DOHH2 (cell line): ENCODE measurements around the gene ATP5F1D.
A peak's percentile ranks its signal among the peaks of the same experiment; 100 is the strongest.
"Not testable (repeated sequence)": the region's sequence is repeated elsewhere in the genome, so short reads cannot be mapped to it uniquely, and the experiment has no call there.

Experiments used
- H3F3A ChIP-seq: fragments of 200-600 bp; sonication (generic), shearing (Covaris generic); 2 replicates; pipeline ENCODE4 v1.6.0; 2016; ENCODE audit warnings: antibody characterized with exemption, mild to moderate bottlenecking; ENCODE audit not compliant: control insufficient read depth, insufficient read depth
- H3K27ac ChIP-seq: fragments of 200-600 bp; sonication (generic); 2 replicates; pipeline ENCODE4 v1.5.1; 2014; ENCODE audit warnings: low read depth, mild to moderate bottlenecking, low read length, moderate library complexity
- H3K27me3 ChIP-seq: fragments of 200-600 bp; sonication (generic); 2 replicates; pipeline ENCODE4 v1.6.1; 2014; ENCODE audit warnings: mild to moderate bottlenecking, low read length, mixed read lengths; ENCODE audit not compliant: control insufficient read depth
- H3K36me3 ChIP-seq: fragments of 200-600 bp; sonication (generic); 2 replicates; pipeline ENCODE4 v1.6.1; 2014; ENCODE audit warnings: mild to moderate bottlenecking, low read length, moderate library complexity, mixed read lengths; ENCODE audit not compliant: control insufficient read depth
- H3K4me1 ChIP-seq: fragments of 200-600 bp; sonication (generic); 2 replicates; pipeline ENCODE4 v1.6.1; 2014; ENCODE audit warnings: mild to moderate bottlenecking, low read length, mixed read lengths; ENCODE audit not compliant: control insufficient read depth
- H3K4me2 ChIP-seq: fragments of 200-600 bp; sonication (generic); 2 replicates; pipeline ENCODE4 v1.6.0; 2014; ENCODE audit warnings: mild to moderate bottlenecking, low read length, moderate library complexity
- H3K4me3 ChIP-seq: fragments of 200-600 bp; sonication (generic); 2 replicates; pipeline ENCODE4 v1.5.1; 2014; ENCODE audit warnings: mild to moderate bottlenecking, low read length, mixed read lengths
- H3K79me2 ChIP-seq: fragments of 200-600 bp; sonication (generic); 2 replicates; pipeline ENCODE4 v1.6.1; 2014; ENCODE audit warnings: mild to moderate bottlenecking, low read length, mixed read lengths; ENCODE audit not compliant: control insufficient read depth
- H3K9me2 ChIP-seq: fragments of 200-600 bp; sonication (generic); replicated peaks from 2 replicates; pipeline ENCODE4 v1.6.1; 2014; ENCODE audit warnings: mild to moderate bottlenecking, low read length, mixed read lengths; ENCODE audit not compliant: control insufficient read depth
- H3K9me3 ChIP-seq: fragments of 200-600 bp; sonication (generic); 2 replicates; pipeline ENCODE4 v1.6.1; 2014; ENCODE audit warnings: antibody characterized with exemption, low read length, mixed read lengths; ENCODE audit not compliant: control insufficient read depth, insufficient read depth
- H4K20me1 ChIP-seq: fragments of 200-600 bp; sonication (generic); 2 replicates; pipeline ENCODE4 v1.6.0; 2014; ENCODE audit warnings: low read depth, mild to moderate bottlenecking, antibody characterized with exemption, low read length, moderate library complexity; ENCODE audit not compliant: control insufficient read depth, insufficient read depth
- EZH2phosphoT487 ChIP-seq: fragments of 200-600 bp; sonication (generic); IDR thresholded peaks from 2 replicates; pipeline ENCODE4 v1.6.1; 2017; ENCODE audit warnings: borderline replicate concordance, mild to moderate bottlenecking, antibody characterized with exemption, low read length, moderate library complexity, mixed read lengths
- TF ChIP-seq, protein P1 (sequence below): fragments of 200-600 bp; sonication (generic); IDR thresholded peaks from one replicate; pipeline ENCODE4 v1.5.1; 2014; ENCODE audit warnings: antibody characterized with exemption, mild to moderate bottlenecking, low read depth, low read length; ENCODE audit not compliant: poor library complexity, severe bottlenecking

Gene ATP5F1D

GRCh38 chr19:1206150-1206863 lies 35.2 kb upstream of the ATP5F1D start:
- Histone ChIP-seq H3K27me3 (no peaks in the 10 kb centered on the region), H3K27ac (peak overlapping the region; percentile 62), H3K4me3 (peak overlapping the region; percentile 88), H3K4me2 (peak overlapping the region; percentile 80), H3K9me3 (no peaks in the 10 kb centered on the region), H3F3A (no peaks in the 10 kb centered on the region), H3K79me2 (peaks cover 53% of the 10 kb centered on the region), H3K9me2 (no peaks in the 10 kb centered on the region), H3K36me3 (peaks cover 29% of the 10 kb centered on the region), H3K4me1 (peaks cover 22% of the 10 kb centered on the region), H4K20me1 (peaks cover 1% of the 10 kb centered on the region; the same call in 1 of the 2 replicates)
- TF ChIP-seq, protein P1, sequence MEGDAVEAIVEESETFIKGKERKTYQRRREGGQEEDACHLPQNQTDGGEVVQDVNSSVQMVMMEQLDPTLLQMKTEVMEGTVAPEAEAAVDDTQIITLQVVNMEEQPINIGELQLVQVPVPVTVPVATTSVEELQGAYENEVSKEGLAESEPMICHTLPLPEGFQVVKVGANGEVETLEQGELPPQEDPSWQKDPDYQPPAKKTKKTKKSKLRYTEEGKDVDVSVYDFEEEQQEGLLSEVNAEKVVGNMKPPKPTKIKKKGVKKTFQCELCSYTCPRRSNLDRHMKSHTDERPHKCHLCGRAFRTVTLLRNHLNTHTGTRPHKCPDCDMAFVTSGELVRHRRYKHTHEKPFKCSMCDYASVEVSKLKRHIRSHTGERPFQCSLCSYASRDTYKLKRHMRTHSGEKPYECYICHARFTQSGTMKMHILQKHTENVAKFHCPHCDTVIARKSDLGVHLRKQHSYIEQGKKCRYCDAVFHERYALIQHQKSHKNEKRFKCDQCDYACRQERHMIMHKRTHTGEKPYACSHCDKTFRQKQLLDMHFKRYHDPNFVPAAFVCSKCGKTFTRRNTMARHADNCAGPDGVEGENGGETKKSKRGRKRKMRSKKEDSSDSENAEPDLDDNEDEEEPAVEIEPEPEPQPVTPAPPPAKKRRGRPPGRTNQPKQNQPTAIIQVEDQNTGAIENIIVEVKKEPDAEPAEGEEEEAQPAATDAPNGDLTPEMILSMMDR = no peak
- no peak for TF ChIP-seq EZH2phosphoT487

DNA sequence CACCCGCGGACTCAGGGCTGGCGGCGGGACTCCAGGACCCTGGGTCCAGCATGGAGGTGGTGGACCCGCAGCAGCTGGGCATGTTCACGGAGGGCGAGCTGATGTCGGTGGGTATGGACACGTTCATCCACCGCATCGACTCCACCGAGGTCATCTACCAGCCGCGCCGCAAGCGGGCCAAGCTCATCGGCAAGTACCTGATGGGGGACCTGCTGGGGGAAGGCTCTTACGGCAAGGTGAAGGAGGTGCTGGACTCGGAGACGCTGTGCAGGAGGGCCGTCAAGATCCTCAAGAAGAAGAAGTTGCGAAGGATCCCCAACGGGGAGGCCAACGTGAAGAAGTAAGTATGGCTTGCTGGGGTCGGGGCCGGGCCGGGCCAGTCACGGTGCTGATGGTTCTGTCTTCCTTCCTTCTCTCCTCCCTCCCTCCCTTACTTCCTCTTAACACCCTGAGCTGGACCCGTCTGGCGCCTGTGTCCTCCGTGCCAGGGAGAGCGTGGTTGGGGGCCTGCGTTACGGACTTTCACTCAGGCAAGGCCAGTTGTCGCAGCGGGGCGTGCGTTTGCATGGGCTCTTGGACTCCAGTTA lies 34.6 kb upstream of the ATP5F1D start:
- TF ChIP-seq, protein P1 = no peak
- TF ChIP-seq EZH2phosphoT487 = no peak
- Histone ChIP-seq H3K79me2 (peaks cover 60% of the 10 kb centered on the region), H3K9me3 (no peaks in the 10 kb centered on the region), H3K27ac (peak overlapping the region; percentile 62), H3K36me3 (peaks cover 36% of the 10 kb centered on the region), H3K27me3 (no peaks in the 10 kb centered on the region), H3K4me1 (peaks cover 22% of the 10 kb centered on the region), H3K4me3 (peak overlapping the region; percentile 88), H3K9me2 (no peaks in the 10 kb centered on the region), H4K20me1 (peaks cover 6% of the 10 kb centered on the region; the same call in 1 of the 2 replicates), H3F3A (no peaks in the 10 kb centered on the region), H3K4me2 (peak overlapping the region; percentile 80)

- H3K27me3 ChIP-seq, H3K27ac ChIP-seq, H3K9me2 ChIP-seq, H4K20me1 ChIP-seq, H3F3A ChIP-seq, H3K9me3 ChIP-seq: not testable (repeated sequence)
- Histone ChIP-seq H3K79me2 (peaks cover 78% of the 10 kb centered on the region), H3K4me2 (peak overlapping the region; percentile 80), H3K4me3 (0 out of 2 replicates have a peak overlapping the region, but pooled peaks have one; percentile 22), H3K4me1 (peaks cover 23% of the 10 kb centered on the region), H3K36me3 (peaks cover 43% of the 10 kb centered on the region)
These were observed 32.7 kb upstream of the ATP5F1D start for GRCh38 chr19:1208830-1209229.

DNA sequence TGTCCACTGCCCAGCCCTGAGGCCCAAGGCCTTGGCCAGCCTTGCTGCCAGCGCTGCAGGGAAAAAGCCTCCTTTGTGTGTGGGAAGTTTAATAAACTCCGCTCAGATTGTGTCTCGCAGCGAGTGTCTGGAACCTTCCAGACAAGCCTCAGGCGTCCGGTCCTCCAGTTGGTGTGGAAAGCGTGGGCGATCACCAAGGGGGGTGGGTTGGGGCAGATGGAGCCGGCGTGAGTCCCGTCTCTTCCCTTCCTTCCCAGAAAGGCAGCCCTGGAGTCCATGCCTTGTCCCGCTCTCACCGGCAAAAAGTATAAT lies 31.4 kb upstream of the ATP5F1D start:
- H3K36me3 ChIP-seq = peaks cover 50% of the 10 kb centered on the region
- H3K27ac ChIP-seq = no peak overlapping the region
- no peaks in the 10 kb centered on the region for H3K9me2 ChIP-seq
- H3K9me3 ChIP-seq = no peaks in the 10 kb centered on the region
- no peaks in the 10 kb centered on the region for H3K27me3 ChIP-seq
- H3F3A ChIP-seq = no peaks in the 10 kb centered on the region
- H3K4me3 ChIP-seq = no peak overlapping the region
- peak overlapping the region; percentile 1; the same call in 1 of the 2 replicates for H3K4me2 ChIP-seq
- peaks cover 91% of the 10 kb centered on the region for H3K79me2 ChIP-seq
- H3K4me1 ChIP-seq = peaks cover 15% of the 10 kb centered on the region
- TF ChIP-seq EZH2phosphoT487 = no peak
- TF ChIP-seq, protein P1 = no peak
- peaks cover 9% of the 10 kb centered on the region; the same call in 1 of the 2 replicates for H4K20me1 ChIP-seq
